SU-DHL-6 (cell line): ENCODE measurements around the gene HAAO.

Experiments used
- EZH2phosphoT487 ChIP-seq: fragments of 200-600 bp; sonication (generic), shearing (Covaris generic); conservative IDR thresholded peaks from 2 replicates; pipeline ENCODE4 v1.6.1; 2018; ENCODE audit warnings: mild to moderate bottlenecking, antibody characterized with exemption, low read length, moderate library complexity, mixed read lengths
- TF ChIP-seq, protein P1 (sequence below): fragments of 200-600 bp; sonication (generic); IDR thresholded peaks from one replicate; pipeline ENCODE4 v1.5.1; 2017; ENCODE audit warnings: antibody characterized with exemption, mild to moderate bottlenecking, low read length, moderate library complexity; ENCODE audit not compliant: insufficient read depth, poor library complexity, severe bottlenecking

DNA sequence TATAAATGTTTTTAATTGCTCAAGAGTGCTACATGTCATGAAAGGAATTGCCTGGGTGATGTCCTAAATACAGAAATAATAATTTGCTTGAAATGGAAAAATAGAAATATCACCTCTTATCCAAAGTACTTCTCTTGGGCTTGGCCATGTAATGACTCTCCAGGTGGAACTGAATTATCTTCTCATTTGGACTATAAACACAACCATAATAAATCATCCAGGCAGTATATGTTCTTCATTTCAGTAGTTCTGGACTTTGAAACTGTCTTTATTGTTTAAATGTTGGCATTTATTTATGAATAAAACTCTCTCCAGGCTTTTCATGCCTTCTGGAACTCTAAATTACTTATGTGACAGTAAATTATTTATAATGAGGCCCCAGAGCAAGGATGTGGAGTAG is 68.9 kb downstream of the HAAO start:
- TF ChIP-seq, protein P1, sequence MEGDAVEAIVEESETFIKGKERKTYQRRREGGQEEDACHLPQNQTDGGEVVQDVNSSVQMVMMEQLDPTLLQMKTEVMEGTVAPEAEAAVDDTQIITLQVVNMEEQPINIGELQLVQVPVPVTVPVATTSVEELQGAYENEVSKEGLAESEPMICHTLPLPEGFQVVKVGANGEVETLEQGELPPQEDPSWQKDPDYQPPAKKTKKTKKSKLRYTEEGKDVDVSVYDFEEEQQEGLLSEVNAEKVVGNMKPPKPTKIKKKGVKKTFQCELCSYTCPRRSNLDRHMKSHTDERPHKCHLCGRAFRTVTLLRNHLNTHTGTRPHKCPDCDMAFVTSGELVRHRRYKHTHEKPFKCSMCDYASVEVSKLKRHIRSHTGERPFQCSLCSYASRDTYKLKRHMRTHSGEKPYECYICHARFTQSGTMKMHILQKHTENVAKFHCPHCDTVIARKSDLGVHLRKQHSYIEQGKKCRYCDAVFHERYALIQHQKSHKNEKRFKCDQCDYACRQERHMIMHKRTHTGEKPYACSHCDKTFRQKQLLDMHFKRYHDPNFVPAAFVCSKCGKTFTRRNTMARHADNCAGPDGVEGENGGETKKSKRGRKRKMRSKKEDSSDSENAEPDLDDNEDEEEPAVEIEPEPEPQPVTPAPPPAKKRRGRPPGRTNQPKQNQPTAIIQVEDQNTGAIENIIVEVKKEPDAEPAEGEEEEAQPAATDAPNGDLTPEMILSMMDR: no peak
- no peak for TF ChIP-seq EZH2phosphoT487
